ENCODE results near the gene EIF2AK3.

- TF ChIP-seq CTCF (IDR thresholded peaks at IDR 0.05; ENCODE audit: low read depth, low read length, poor library complexity, severe bottlenecking) (no peak), EZH2phosphoT487 (IDR thresholded peaks at IDR 0.05; ENCODE audit: borderline replicate concordance, low read length) (no peak)
Measured at GRCh38 chr2:88542668-88543067, 84.6 kb downstream of the EIF2AK3 start.

All from DOHH2 (cell line).